Parathyroid adenoma (tissue), 2 donors: Measurements from ENCODE around the gene KRTAP26-1.

Experiments
- H2AFZ ChIP-seq: fragments of 300-600 bp; sonication (generic); one replicate; pipeline ENCODE4 v1.7.0; 2017; ENCODE audit warnings: antibody characterized with exemption, mild to moderate bottlenecking
- H3K27ac ChIP-seq: fragments of 300-600 bp; sonication (generic); one replicate; pipeline ENCODE4 v1.7.0; 2017
- H3K27me3 ChIP-seq: fragments of 300-600 bp; sonication (generic); one replicate; pipeline ENCODE4 v1.7.0; 2017; ENCODE audit warnings: low read length; ENCODE audit not compliant: control insufficient read depth, insufficient read depth
- H3K36me3 ChIP-seq: fragments of 300-600 bp; sonication (generic); one replicate; pipeline ENCODE4 v1.7.0; 2017; ENCODE audit warnings: low read length; ENCODE audit not compliant: control insufficient read depth, insufficient read depth
- H3K4me1 ChIP-seq: fragments of 300-600 bp; sonication (generic); one replicate; pipeline ENCODE4 v1.7.0; 2017; ENCODE audit warnings: control low read depth
- H3K4me2 ChIP-seq: fragments of 300-600 bp; sonication (generic); one replicate; pipeline ENCODE4 v1.7.0; 2017; ENCODE audit warnings: low read length
- H3K4me3 ChIP-seq: fragments of 300-600 bp; sonication (generic); one replicate; pipeline ENCODE4 v1.7.0; 2017; ENCODE audit warnings: low read depth, low read length
- H3K79me2 ChIP-seq: fragments of 300-600 bp; sonication (generic); one replicate; pipeline ENCODE4 v1.7.0; 2017; ENCODE audit warnings: control low read depth
- H3K9ac ChIP-seq: fragments of 300-600 bp; sonication (generic); one replicate; pipeline ENCODE4 v1.7.0; 2017; ENCODE audit warnings: mild to moderate bottlenecking
- H3K9me3 ChIP-seq: fragments of 300-600 bp; sonication (generic); one replicate; pipeline ENCODE4 v1.7.0; 2017; ENCODE audit warnings: low read length; ENCODE audit not compliant: control insufficient read depth
- TF ChIP-seq, protein P1 (sequence below): fragments of 300-600 bp; sonication (generic); IDR thresholded peaks from one replicate; pipeline ENCODE4 v1.7.0; 2017; ENCODE audit warnings: antibody characterized with exemption, mild to moderate bottlenecking
- donor health status: primary hyperparathyroidism.

KRTAP26-1 gene, protein sequence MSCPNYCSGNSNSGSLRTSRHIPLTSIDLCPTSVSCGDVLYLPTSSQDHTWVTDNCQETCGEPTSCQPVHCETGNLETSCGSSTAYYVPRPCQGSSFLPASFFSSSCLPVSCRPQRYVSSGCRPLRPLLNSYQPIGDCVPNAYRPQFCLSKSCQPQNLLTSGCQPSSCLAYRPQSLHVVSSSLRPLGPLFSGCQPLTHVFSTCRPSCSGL

DNA sequence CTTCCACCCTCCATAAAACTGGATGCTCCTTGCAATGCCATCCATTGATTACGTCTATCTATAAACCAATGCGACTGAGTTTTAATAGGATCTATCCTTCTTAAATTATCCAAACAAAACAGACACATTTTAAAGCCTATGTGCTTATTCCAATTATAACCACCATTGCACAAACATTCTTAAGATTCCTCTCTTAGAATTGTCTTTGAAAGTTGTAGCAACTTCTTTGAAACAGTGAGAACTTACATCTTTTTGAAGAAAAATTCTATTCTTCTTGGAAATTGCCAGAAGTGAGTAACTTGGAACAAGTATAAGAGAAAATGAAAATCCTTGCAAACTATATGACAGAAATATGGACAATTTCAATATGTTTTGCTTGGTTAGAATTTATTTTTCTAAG is at the start of gene KRTAP26-1:
Gene KRTAP26-1 (minus strand): TSS at position 101 of the 400 bp plus-strand sequence. CDS start 280 bp downstream, outside the sequence.
- no peak within 1 kb of the TSS for H3K27ac ChIP-seq
- TF ChIP-seq, protein P1, sequence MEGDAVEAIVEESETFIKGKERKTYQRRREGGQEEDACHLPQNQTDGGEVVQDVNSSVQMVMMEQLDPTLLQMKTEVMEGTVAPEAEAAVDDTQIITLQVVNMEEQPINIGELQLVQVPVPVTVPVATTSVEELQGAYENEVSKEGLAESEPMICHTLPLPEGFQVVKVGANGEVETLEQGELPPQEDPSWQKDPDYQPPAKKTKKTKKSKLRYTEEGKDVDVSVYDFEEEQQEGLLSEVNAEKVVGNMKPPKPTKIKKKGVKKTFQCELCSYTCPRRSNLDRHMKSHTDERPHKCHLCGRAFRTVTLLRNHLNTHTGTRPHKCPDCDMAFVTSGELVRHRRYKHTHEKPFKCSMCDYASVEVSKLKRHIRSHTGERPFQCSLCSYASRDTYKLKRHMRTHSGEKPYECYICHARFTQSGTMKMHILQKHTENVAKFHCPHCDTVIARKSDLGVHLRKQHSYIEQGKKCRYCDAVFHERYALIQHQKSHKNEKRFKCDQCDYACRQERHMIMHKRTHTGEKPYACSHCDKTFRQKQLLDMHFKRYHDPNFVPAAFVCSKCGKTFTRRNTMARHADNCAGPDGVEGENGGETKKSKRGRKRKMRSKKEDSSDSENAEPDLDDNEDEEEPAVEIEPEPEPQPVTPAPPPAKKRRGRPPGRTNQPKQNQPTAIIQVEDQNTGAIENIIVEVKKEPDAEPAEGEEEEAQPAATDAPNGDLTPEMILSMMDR, result no peak
- H3K4me2 ChIP-seq, result no peak within 1 kb of the TSS

DNA sequence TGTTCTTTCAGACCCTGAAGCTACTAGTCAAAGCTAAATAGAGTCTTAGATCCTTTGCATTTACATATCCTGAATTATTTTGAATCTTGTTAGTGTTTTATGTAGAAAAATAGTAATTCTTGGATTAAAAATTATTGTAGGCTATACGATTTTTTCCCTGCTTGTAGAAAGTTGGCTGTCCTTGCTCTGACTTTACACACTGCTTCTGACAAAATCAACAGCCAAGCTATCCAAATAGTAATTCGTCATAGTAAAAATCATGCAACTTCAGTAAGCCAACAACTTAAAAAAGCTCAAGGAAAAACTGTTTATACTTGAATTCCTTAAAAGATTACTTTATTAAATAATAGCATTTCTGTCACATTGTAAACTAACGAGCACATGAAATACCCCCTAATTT is 35.8 kb upstream of the KRTAP26-1 start:
- Histone ChIP-seq H3K4me2 (no peak overlapping the region), H3K9ac (no peak overlapping the region), H3K27ac (no peak overlapping the region), H3K9me3 (no peaks in the 10 kb centered on the region), H3K27me3 (no peaks in the 10 kb centered on the region), H3K4me3 (no peak overlapping the region), H3K4me1 (no peaks in the 10 kb centered on the region), H2AFZ (no peak overlapping the region), H3K36me3 (no peaks in the 10 kb centered on the region), H3K79me2 (no peaks in the 10 kb centered on the region)
- TF ChIP-seq, protein P1, result no peak

More for the DNA sequence above, at the start of gene KRTAP26-1:
- Histone ChIP-seq H3K36me3 (no peaks in the 10 kb centered on the region), H3K4me3 (no peak within 1 kb of the TSS), H3K79me2 (no peaks in the 10 kb centered on the region), H3K9me3 (no peaks in the 10 kb centered on the region), H3K27me3 (no peaks in the 10 kb centered on the region), H2AFZ (no peak within 1 kb of the TSS), H3K4me1 (no peaks in the 10 kb centered on the region), H3K9ac (no peak within 1 kb of the TSS)

DNA sequence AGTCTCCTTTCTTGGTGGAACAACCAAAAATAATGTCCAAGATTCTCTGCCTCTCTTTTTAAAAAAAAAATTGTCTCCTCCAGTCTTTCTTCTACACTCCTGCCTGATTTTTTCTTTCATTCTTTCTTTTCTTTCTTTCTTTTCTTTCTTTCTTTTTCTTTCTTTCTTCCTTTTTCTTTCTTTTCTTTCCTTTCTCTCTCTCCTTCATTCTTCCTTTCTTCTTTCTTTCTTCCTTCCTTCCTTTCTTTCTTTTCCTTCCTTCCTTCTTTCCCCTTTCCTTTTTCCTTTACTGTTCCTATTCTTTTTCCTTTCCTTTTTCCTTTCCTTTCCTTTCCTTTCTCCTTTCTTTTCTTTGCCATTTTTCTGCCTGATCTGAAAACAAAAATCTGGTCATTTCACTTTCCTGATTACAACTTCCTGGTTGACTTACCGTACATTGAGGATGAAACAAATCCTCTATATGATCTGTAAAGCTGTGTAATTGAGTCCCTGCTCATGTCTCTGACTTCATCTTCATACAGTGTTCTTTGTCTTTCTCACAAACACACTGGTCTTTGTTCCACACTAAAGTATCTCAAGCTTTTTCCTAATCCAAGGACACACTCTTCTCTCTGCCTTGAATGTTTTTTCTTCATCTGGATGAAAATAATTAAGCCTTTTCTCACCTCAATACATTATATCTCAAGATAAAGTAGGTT is 34.3 kb upstream of the KRTAP26-1 start:
- no peaks in the 10 kb centered on the region for H3K27me3 ChIP-seq
- H3K4me2 ChIP-seq, result no peak overlapping the region
- TF ChIP-seq, protein P1, result no peak
- H2AFZ ChIP-seq, result no peak overlapping the region
- no peak overlapping the region for H3K27ac ChIP-seq
- H3K9ac ChIP-seq, result no peak overlapping the region
- no peaks in the 10 kb centered on the region for H3K79me2 ChIP-seq
- H3K9me3 ChIP-seq, result no peaks in the 10 kb centered on the region
- no peaks in the 10 kb centered on the region for H3K4me1 ChIP-seq
- no peak overlapping the region for H3K4me3 ChIP-seq
- no peaks in the 10 kb centered on the region for H3K36me3 ChIP-seq

DNA sequence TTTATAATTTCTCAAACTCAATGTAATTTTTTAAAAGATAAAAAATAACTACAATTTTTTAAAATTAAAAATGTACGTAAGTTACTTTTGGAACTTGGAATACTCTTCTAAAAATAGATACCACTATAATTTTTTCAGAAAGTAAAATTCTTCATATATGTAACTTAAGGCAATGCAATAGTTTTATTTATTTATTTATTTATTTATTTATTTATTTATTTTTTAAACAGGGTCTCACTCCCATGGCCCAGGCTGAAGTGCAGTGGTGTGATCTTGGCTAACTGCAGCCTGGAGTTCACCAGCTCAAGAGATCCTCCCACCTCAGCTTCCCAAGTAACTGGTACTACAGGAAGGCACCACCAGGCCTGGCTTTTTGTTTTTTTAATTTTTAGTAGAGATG is 31.4 kb upstream of the KRTAP26-1 start:
- H3K4me3 ChIP-seq, result no peak overlapping the region
- H3K27ac ChIP-seq, result no peak overlapping the region
- no peak overlapping the region for H3K4me2 ChIP-seq

More for the DNA sequence above, 31.4 kb upstream of the KRTAP26-1 start:
- no peak overlapping the region for H2AFZ ChIP-seq
- TF ChIP-seq, protein P1, result no peak
- no peaks in the 10 kb centered on the region for H3K27me3 ChIP-seq
- no peaks in the 10 kb centered on the region for H3K36me3 ChIP-seq
- no peak overlapping the region for H3K9ac ChIP-seq
- H3K9me3 ChIP-seq, result no peaks in the 10 kb centered on the region
- no peaks in the 10 kb centered on the region for H3K4me1 ChIP-seq
- no peaks in the 10 kb centered on the region for H3K79me2 ChIP-seq
